ENCODE data around the gene TIMM8B.
"Not testable (repeated sequence)": the region's sequence is repeated elsewhere in the genome, so short reads cannot be mapped to it uniquely, and the experiment has no call there.

Gene TIMM8B
- 17.8 to 22.9 reads per million in 2 donors for total RNA-seq

- peak; percentile 85 for DNase-seq
Measured at GRCh38 chr11:112086422-112087191, at the start of gene TIMM8B, which contains the start of gene SDHD. TSS of gene TIMM8B (minus strand) at chr11:112086756. CDS start at chr11:112086723, 33 bp downstream. TSS of gene SDHD (plus strand) at chr11:112086873. CDS start at chr11:112086908, 35 bp downstream.

- DNase-seq: no peak
Measured at GRCh38 chr11:112134473-112134872, 47.9 kb upstream of the TIMM8B start.

DNA sequence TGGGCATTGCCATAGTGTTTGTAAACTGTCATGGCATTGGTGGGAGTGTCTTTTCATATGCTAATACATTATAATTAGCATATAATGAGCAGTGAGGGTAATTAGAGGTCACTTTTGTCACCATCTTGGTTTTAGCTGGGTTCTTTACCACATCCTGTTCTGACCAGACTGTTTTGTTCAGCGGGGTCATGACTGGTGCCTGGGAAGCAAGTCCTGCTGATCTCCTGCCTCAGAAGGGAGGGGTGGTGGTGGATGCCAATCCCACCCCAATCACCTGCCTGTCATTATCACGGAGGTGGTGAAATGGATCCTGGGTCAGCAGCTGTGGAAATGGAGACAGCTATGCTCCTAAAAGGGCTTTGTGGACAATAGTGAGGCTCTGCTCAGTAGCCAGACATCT is 46.2 kb upstream of the TIMM8B start:
- DNase-seq: no peak

DNA sequence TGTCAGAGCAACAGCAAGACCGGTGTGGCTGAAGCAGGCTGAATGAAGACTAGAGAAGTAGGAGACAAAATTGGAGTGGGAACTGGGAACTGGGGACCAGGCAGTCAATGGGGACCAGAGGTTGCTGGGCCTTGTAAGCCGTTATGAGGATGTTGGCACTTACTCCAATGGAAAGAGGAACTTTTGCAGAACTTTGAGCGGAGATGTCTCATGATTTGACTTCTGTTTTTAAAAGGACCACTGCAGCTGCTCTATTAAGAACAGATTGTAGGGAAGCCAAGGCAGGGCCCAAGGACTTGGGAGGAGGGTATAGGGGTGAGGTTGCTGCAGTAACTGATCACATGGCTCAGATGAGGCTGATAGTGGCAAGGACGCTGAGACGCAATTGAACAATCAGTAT is 43.1 kb upstream of the TIMM8B start:
- DNase-seq: no peak

DNA sequence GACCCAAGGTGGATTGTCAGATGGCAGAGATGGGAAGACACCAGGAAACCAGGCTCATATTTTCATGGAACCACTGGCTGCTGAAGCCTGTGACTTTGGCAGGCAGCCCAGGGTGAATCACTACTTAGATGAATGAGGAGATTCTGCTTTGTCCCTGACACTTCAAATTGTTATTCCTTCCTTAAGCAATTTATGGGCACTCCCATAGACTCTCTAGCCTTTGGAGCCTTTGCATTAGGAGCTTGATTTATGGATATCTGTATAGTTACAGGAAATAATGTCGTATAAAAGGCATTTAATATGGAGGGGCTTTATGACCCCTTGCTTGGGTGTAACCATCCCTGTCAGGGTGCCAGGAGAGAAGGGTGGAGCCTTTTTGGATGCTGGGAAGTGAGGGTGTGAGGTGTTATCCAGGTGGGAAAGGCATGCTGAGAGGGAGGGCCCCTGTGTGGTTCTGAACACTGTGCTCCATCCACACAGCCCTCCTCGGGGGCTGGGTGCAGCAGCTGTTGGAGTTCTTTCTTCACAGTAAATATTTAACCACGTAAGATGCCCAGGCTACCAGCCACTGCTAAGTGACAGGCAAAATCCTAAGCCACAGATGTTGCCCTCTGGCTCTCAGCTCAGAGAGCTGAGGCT is 42.0 kb upstream of the TIMM8B start:
- no peak for DNase-seq

DNA sequence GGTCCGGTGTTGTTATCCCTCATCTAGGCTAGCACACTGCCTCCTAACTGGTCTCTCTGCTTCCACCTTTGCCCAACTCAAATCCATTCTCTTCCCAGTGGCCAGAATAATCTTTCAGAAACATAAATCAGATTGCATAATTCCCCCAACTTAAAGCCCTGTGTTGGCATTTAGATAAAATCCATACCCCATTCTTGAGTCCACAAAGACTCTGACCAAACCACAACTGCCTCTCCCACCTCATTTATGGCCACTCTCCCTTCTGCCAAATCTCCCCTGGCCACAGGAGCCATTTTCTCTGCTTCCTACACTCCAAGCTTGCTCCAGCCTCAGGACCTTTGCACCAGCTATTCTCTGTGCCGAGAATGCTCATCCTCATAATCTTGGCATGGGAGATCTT is 40.5 kb upstream of the TIMM8B start:
- no peak for DNase-seq

GRCh38 chr11:112123129-112123528 is 36.6 kb upstream of the TIMM8B start:
- DNase-seq: no peak

- no peak for DNase-seq
Measured at GRCh38 chr11:112121981-112122615, 35.5 kb upstream of the TIMM8B start.

DNA sequence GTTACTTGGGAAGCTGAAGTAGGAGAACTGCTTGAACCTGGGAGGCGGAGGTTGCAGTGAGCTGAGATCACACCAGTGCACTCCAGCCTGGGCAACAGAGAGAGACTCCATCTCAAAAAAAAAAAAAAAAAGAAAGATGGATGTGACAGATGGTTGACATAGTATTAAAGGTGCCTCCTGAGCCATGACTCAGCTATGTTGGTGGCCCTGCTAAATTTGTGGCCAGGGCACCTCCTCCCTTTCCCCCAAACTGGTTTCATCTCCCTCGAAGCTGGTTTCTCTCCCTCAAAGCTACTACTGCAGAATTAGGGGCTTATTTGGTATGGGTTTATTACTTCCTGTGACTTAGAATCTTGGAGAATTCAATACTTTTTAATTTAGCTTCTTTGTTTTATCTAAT is 31.6 kb upstream of the TIMM8B start:
- no peak for DNase-seq

GRCh38 chr11:112115386-112115785 is 28.8 kb upstream of the TIMM8B start:
- DNase-seq: no peak

- no peak for DNase-seq
Measured at GRCh38 chr11:112114460-112114859, 27.9 kb upstream of the TIMM8B start.

DNA sequence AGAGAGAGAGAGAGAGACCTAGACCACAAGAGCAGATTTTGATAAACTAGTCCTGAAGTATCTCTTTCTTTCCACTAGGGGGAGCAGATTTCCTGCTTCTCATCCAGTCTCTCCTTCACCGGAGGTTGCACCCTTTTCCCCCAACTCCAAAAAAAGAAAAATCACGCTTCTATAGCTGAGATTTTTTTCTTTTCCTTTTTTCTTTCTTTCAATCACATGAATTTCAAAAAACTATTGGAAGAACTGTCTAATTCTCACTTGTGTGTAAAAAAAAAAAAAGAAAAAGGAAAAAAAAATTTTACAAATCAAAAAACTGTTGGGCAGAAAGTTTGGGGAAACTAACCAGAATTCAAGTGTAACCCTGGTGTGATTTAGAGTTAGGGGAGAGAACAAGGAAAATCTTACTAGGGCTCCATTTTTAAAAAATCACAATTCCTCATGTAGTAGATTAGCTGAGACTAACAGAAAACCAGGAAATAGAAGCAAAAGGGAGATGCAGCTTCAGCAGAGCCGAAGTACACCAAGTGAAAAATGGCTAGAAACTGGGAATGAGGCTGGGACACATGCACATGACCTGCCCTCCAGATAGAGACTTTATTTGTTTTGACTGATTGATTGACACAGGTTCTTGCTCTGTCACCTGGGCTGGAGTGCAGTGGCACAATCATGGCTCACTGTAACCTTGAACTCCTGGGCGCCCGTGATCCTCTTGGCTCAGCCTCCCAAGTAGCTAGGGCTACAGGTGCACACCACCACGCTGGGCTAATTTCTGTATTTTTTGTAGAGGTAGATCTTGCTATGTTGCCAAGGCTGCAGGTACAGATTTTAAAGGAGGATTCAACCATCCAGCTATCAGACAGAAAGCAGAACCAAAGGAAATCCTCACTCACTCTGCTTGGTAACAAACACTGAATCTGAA is 27.2 kb upstream of the TIMM8B start:
- no peak for DNase-seq

DNA sequence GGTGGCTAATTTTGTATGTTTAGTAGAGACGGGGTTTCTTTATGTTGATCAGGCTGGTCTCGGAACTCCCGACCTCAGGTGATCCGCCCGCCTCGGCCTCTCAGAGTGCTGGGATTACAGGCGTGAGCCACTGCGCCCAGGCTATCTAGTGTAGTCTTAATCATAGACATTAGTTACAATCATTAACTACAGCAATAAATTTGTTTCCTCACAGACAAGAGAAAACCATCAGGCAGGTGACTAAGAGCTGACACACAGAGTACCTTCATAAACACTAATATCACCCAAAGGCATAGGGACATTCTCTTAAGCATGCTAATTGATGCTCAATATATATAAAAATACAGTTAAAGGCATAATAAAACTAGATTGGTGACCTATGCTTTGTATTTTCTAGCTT is 19.5 kb upstream of the TIMM8B start:
- no peak for DNase-seq

DNA sequence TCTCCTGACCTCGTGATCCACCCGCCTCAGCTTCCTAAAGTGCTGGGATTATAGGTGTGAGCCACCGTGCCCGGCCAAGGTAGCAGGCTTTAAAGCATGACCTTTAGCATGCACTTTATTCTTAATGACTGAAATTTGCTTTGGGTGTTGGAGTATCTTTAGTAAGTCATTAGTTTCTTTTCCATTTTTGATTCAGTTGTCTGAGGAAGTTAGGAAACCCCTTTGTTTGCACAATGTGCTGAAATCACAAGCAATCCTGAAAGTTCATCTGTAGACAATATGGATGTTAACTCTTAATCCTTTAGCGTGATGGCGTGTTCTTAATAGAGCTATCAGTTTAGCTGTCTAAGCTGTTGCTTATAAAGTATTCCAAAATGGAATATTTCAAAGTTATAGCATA is 16.9 kb upstream of the TIMM8B start:
- DNase-seq: no peak

- DNase-seq: no peak
Measured at GRCh38 chr11:112100462-112100861, 13.9 kb upstream of the TIMM8B start.

GRCh38 chr11:112097734-112098528 is 11.4 kb upstream of the TIMM8B start:
- no peak for DNase-seq

GRCh38 chr11:112096194-112096593 is 9.6 kb upstream of the TIMM8B start:
- DNase-seq: no peak

DNA sequence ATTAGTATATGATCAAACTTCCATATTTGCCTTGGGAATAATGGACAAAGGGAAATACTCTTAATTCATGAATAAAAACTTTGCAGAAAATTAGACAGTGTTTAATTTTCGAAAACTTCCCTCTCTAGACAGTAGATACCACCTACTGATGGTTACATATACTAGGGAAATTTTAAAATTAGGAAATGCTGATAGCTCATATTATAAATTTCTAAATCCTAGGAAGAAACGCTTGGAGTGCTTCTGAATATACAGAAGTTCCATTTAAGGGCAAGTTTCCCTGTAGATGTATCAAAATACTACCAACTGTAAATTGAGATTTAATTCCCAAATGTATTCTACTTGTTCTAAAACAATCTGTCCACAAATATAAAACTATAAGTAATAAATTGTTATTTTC is 8.7 kb upstream of the TIMM8B start:
- not testable (repeated sequence) for DNase-seq

DNA sequence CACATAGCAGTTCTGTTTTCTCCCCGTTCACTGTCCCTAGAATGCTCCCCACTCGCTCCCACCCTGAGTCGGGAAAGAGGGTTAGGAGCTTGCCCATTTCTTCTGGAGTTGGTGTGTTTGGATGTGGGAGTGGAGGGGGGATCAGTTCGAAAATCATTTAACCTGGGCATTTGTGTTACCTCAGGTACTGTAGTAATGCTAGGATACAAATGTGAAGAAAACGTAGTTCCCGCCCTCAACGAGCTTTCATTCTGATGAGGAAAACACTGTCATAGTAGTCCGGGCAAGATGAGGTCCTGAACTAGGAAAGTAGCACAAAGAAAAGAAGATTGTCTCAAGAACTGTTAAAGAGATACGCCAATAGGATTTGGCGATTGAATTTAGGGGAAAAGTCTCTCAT is 656 bp upstream of the TIMM8B start:
- DNase-seq: no peak

DNA sequence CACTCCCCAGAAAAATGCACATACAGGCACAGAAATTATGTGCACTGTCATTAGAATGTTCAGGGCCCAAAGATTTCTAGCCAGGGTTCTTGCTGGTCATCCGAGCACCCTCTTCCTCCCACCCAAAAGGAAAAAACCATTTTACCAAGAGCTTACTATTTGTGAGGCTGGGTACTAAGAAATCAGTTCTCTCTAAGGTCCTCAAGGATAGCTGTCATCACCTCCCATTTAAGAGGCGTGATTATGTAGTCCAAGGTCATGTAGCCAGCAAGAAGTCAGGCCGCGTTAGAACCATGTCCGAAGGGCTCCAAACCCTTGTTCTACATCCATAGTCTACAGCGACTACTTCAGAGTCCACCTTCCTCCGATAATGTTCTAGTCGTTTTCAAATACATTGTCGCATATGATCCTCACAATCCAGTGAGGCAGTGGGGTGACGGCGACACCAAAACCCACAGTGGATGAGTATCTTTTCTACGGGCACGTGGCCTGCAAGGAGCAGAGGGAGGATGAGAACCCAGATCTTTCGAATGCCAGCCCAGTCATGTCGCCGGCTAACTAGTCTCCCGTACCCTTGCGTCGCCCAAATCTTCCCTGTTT is 634 bp downstream of the TIMM8B start:
- no peak for DNase-seq

- DNase-seq: no peak
Measured at GRCh38 chr11:112082729-112083128, 3.8 kb downstream of the TIMM8B start.

Data from activated gamma-delta T cell (primary cell).